Right atrium auricular region (tissue), 2 donors: ENCODE measurements around the gene HOPX. TPM values are rescaled to one million over a fixed set of nuclear protein-coding genes. Genes with fewer than 3 reads are reported as not detected.
"Not testable (repeated sequence)": the region's sequence is repeated elsewhere in the genome, so short reads cannot be mapped to it uniquely, and the experiment has no call there.

Source experiments
- DNase-seq: peaks from one replicate; pipeline ENCODE4 v3.0.0-alpha.2; 2019; ENCODE audit warnings: low spot score
- H3K27ac ChIP-seq, 2 donors: fragments of 200-600 bp; sonication (generic); 1 replicate in 1 of 2; 2 replicates in 1 of 2; pipeline ENCODE4 v1.5.1; 2016 to 2019
- H3K27me3 ChIP-seq, 2 donors: fragments of 200-600 bp; sonication (generic); one replicate each; pipeline versions ENCODE4 v1.5.1 to v1.6.0; 2017 to 2019
- H3K36me3 ChIP-seq: fragments of 200-600 bp; sonication (generic); one replicate; pipeline ENCODE4 v1.5.1; 2016
- H3K4me1 ChIP-seq, 2 donors: fragments of 200-600 bp; sonication (generic); one replicate each; pipeline versions ENCODE4 v1.5.1 to v1.6.0; 2017 to 2019
- H3K4me3 ChIP-seq, 2 donors: fragments of 200-600 bp; sonication (generic); 1 replicate in 1 of 2; 2 replicates in 1 of 2; pipeline ENCODE4 v1.5.1; 2017 to 2019; ENCODE audit warnings: mild to moderate bottlenecking in 1 of 2, moderate library complexity in 1 of 2
- H3K9me3 ChIP-seq, 2 donors: fragments of 200-600 bp; sonication (generic); one replicate each; pipeline ENCODE4 v1.5.1; 2019
- CTCF ChIP-seq, 2 donors: fragments of 200-600 bp; sonication (generic); IDR thresholded peaks; one replicate each; pipeline ENCODE4 v1.5.1; 2019; ENCODE audit warnings: antibody characterized with exemption in 2 of 2
- total RNA-seq, 2 donors: library from RNA; depleted of rRNA; stranded (reverse); fragments of >200 nt; gene quantifications; one replicate each; pipeline ENCODE4 v1.1.0, GENCODE V29; 2016

HOPX gene
- total RNA-seq, 2 donors from 2014 or later: 7.8 to 203 TPM

DNA sequence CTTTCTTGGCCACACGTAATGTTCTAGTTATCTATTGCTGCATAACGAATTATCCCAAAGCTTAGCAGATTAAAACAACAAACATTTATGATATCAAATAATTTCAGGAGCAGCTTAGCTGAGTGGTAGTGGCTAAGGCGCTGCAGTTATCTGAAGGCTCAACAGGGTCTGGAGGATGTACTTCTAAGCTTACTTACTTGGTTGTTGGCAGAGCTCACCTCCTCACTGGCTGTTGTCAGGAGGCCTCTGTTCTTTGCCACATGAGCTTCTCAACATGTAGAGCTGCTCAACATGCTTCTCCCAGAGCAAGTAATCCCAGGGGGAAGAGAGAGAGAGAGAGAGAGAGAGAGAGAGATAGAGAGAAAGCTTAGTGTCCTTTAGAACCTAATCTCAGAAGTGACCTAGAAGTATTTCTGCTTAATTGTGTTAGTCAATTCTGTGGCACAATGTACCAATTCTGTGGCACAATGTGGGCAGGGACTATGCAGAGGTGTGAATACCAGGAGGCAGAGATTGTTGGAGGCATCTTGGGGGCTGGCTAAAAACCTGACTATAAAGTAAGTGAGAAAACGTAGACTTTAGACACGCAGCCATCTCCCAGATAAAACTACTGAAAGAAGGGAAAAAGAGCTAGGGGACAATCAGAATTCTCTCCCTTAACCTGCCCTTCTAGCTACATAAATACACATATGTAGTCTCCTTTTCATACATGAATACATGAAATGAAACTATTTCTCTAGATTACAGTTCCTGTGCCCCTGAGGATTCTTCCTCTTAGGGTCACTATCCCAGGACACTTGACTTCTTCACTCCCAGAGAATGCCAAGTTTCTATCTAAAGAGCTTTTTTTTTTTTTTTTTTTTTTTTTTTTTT, 40.2 kb downstream of the HOPX start:
- Histone ChIP-seq H3K9me3 (peaks cover 0 to under 1% of the 10 kb centered on the region in 2 donors), H3K4me3 (no peak overlapping the region), H3K4me1 (no peaks in the 10 kb centered on the region), H3K36me3 (no peaks in the 10 kb centered on the region), H3K27me3 (no peaks in the 10 kb centered on the region), H3K27ac (no peak overlapping the region)
- no peak for DNase-seq
- no peak for TF ChIP-seq CTCF (IDR thresholded peaks at IDR 0.05)

GRCh38 chr4:56637791-56638190, 43.3 kb downstream of the HOPX start:
- Histone ChIP-seq H3K4me3 (no peak overlapping the region), H3K9me3 (no peaks in the 10 kb centered on the region), H3K27me3 (no peaks in the 10 kb centered on the region), H3K4me1 (no peaks in the 10 kb centered on the region), H3K27ac (no peak overlapping the region), H3K36me3 (no peaks in the 10 kb centered on the region)
- no peak for TF ChIP-seq CTCF (IDR thresholded peaks at IDR 0.05)
- no peak for DNase-seq

DNA sequence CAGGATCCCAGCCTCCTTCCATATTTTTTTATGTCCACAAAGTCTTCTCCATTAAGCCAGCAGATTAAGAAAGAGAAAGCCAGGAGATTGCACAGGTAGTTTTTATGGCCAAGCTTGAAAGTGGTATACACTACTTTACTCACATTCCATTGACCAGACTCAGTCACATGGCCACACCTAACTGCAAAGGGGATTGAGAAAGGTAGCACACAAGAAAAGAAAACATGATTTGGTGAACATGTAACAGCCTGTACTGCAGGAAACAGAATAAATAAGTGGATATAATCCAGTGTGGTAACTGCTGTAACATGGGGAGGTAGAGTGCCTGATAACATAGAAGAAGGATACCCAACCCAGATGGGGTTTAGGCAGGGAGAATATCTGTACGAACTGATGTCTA, 43.9 kb downstream of the HOPX start:
- H3K9me3 ChIP-seq: no peaks in the 10 kb centered on the region
- H3K4me1 ChIP-seq: no peaks in the 10 kb centered on the region
- no peaks in the 10 kb centered on the region for H3K36me3 ChIP-seq
- H3K27ac ChIP-seq: no peak overlapping the region
- no peaks in the 10 kb centered on the region for H3K27me3 ChIP-seq
- no peak for DNase-seq
- TF ChIP-seq CTCF (IDR thresholded peaks at IDR 0.05): no peak
- H3K4me3 ChIP-seq: no peak overlapping the region

- not testable (repeated sequence) for DNase-seq, H3K4me1 ChIP-seq
These were observed 46.1 kb downstream of the HOPX start for GRCh38 chr4:56634954-56635353.

GRCh38 chr4:56633486-56633885, 47.6 kb downstream of the HOPX start:
- no peak overlapping the region for H3K27ac ChIP-seq
- H3K4me1 ChIP-seq: no peaks in the 10 kb centered on the region
- no peaks in the 10 kb centered on the region for H3K36me3 ChIP-seq
- no peak for TF ChIP-seq CTCF (IDR thresholded peaks at IDR 0.05)
- no peaks in the 10 kb centered on the region for H3K9me3 ChIP-seq
- H3K4me3 ChIP-seq: no peak overlapping the region
- no peaks in the 10 kb centered on the region for H3K27me3 ChIP-seq
- DNase-seq: no peak

More at GRCh38 chr4:56634954-56635353, 46.1 kb downstream of the HOPX start:
- not testable (repeated sequence) for H3K27me3 ChIP-seq, H3K9me3 ChIP-seq, H3K27ac ChIP-seq, H3K4me3 ChIP-seq, H3K36me3 ChIP-seq

- H3K4me3 ChIP-seq: no peak overlapping the region
- no peaks in the 10 kb centered on the region for H3K9me3 ChIP-seq
- H3K4me1 ChIP-seq: no peaks in the 10 kb centered on the region
- no peak for TF ChIP-seq CTCF (IDR thresholded peaks at IDR 0.05)
- no peak for DNase-seq
- no peaks in the 10 kb centered on the region for H3K36me3 ChIP-seq
- no peak overlapping the region for H3K27ac ChIP-seq
- H3K27me3 ChIP-seq: no peaks in the 10 kb centered on the region
These were observed 50.0 kb downstream of the HOPX start for GRCh38 chr4:56630876-56631666.
